NCI-H510A treated with DMSO at 0.1 percent for 48 hours (cell line): Measurements from ENCODE around the gene SSTR5.
"Not testable (repeated sequence)": the region's sequence is repeated elsewhere in the genome, so short reads cannot be mapped to it uniquely, and the experiment has no call there.

Source experiments
- DNase-seq: peaks from one replicate; lab custom pipeline; 2025; lab: John Stamatoyannopoulos, UW

Gene SSTR5

GRCh38 chr16:1072526-1073261 is at the start of gene SSTR5:
SSTR5 (plus strand) TSS chr16:1072747; CDS start chr16:1078869, 6,122 bp downstream.
- no peak for DNase-seq

- no peak for DNase-seq
Observed at GRCh38 chr16:1024138-1024537, 48.4 kb upstream of the SSTR5 start.

- DNase-seq = not testable (repeated sequence)
Observed at GRCh38 chr16:1025183-1025809, 47.3 kb upstream of the SSTR5 start.

GRCh38 chr16:1026057-1026783 is 46.3 kb upstream of the SSTR5 start:
- DNase-seq = no peak

- no peak for DNase-seq
Observed at GRCh38 chr16:1026784-1027500, 45.6 kb upstream of the SSTR5 start.

GRCh38 chr16:1027501-1027815 is 45.1 kb upstream of the SSTR5 start:
- no peak for DNase-seq

DNA sequence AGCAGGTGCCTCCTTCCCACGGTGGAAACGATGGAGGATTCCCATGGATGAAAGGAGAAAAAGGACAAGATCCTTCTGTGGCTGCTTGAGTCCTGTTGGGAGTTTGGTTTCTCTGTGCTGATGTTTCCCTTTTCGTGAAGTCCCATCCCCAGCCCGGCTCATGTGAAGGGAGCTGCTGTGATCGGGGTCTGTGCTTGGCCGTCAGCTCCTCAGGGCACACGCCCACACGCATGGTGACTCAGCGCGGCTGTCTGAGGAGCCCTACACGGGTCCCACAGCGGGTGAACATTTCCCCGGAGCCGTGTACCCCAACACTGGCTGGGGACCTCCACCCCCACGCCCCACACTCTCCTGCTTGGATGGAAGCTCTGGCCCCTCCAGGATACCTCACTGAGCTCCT is 44.5 kb upstream of the SSTR5 start:
- no peak for DNase-seq

GRCh38 chr16:1028524-1029258 is 43.9 kb upstream of the SSTR5 start:
- DNase-seq = no peak

DNA sequence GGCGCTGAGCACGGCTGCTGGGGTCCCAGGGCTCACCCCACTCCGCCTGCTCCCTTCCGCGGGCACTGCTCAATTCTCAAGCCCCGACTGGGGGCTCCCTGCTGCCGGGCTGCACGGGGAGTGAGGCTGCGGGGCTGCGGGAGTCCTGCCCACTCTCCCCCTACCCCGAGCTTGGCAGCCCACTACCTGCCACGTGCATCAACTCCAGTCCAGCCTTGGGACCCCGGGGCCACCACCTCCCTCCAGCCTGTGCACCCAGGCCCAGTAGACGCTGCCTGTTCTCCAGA is 43.3 kb upstream of the SSTR5 start:
- DNase-seq = no peak

DNA sequence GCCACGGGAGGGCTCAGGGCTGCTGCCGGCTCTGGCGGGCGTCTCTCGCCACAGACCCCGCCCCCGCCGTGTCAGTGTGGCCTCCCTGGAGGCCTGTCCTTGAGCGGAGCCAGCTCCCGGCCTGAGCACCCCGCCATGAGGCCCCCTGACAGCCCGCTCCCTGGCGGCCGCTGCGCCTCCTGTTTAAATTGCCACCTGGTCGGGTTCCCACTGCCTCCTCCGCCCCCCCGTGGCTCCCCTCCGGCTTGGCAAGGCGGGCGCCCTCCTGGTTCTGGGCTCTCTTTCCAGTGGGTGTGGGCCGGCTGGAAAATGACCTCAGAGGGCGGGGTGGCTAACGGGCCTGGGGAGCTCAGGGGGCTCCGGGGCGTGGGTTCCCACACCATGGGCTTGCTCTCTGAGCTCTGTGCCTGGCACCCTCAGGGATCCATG is 42.1 kb upstream of the SSTR5 start:
- DNase-seq = no peak

GRCh38 chr16:1031666-1032065 is 40.9 kb upstream of the SSTR5 start:
- DNase-seq = no peak

DNA sequence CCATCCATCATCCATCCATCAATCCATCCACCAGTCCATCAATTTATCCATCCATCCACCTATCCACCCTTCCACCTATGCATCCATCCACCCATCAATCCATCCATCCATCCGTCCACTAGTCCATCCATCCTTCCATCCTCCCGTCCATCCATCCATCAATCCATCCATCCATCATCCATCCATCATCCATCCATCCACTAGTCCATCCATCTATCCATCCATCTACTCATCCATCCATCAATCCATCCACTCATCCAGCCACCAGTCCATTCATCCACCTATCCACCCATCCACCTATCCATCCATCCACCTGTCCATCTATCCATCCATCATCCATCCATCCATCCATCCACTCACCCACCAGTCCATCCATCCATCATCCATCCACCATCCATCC is 39.9 kb upstream of the SSTR5 start:
- DNase-seq = no peak

GRCh38 chr16:1033128-1033679 is 39.3 kb upstream of the SSTR5 start:
- no peak for DNase-seq

DNA sequence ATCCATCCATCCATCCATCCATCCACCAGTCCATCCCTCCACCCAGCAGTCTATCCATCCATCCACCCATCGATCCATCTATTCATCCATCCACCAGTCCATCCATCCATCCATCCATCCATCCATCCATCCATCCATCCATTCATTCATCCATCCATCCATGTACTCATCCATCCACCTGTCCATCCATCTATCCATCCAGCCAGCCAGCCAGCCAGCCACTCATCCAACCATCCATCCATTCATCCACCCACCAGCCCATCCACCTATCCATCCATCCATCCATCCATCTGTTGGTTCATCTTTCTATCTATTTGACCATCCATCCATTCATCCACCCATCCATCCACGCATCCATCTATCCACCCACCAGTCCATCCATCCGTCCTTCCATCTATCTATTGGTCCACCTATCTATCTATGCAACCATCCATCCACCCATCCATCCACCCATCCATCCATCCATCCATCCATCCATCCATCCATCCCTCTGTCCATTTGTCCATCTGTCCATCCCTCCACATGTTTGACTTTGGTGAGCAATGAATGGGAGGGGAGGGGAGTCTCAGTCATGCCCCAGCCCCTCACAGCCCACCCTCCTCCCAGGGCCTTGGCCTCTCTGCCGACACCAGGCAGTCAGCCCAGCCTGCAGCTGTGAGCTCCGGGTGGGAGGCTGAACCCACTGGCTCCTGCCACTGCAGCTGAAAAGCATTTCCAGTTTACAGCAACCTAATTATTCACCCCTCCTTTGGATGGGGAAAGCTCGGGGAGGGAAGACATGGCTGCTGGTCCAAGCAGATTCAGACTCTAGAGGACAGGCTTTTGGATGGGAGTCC is 38.1 kb upstream of the SSTR5 start:
- no peak for DNase-seq

GRCh38 chr16:1035066-1035415 is 37.5 kb upstream of the SSTR5 start:
- no peak for DNase-seq

- DNase-seq = no peak
Observed at GRCh38 chr16:1036166-1036565, 36.4 kb upstream of the SSTR5 start.

- no peak for DNase-seq
Observed at GRCh38 chr16:1036726-1037393, 35.7 kb upstream of the SSTR5 start.

- DNase-seq = no peak
Observed at GRCh38 chr16:1037394-1038257, 34.9 kb upstream of the SSTR5 start.

DNA sequence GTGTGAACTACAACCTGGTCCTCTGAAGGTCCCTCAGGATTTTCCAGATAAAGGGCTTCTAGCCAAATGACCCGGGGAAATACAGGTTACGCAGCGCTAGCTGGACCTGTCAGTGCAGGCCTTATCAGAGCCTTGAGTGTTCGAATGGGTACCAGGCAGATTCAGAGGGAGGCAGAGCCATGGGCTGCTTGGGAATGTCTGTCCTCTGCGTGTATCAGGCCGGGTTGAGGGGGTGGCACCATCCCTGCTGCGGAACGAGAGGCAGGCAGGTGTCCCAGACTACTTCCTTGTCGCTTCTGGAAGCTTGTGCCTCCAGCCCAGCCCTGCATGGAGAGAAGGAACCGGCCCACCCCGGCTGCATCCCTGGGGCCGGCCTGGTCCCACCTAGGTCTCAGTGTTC is 33.6 kb upstream of the SSTR5 start:
- no peak for DNase-seq
